H9 (cell line): Measurements from ENCODE around the gene FNDC8. TPM values are rescaled to one million over a fixed set of nuclear protein-coding genes. Genes with fewer than 3 reads are reported as not detected.

Experiments used
- DNase-seq: peaks from one replicate; pipeline ENCODE4 v3.0.0-alpha.2; 2017
- H2AFZ ChIP-seq: one replicate; pipeline ENCODE4 v1.6.1; 2013; ENCODE audit warnings: mild to moderate bottlenecking, low read length, control low read depth, moderate library complexity
- H2AK5ac ChIP-seq: 2 replicates; pipeline ENCODE4 v1.6.1; 2013; ENCODE audit warnings: low read length, control low read depth, mixed read lengths; ENCODE audit not compliant: insufficient read length
- H2BK120ac ChIP-seq: one replicate; pipeline ENCODE4 v1.6.1; 2013; ENCODE audit warnings: low read depth, mild to moderate bottlenecking, low read length, control low read depth, inconsistent platforms; ENCODE audit not compliant: poor library complexity, severe bottlenecking
- H2BK12ac ChIP-seq: 2 replicates; pipeline ENCODE4 v1.6.1; 2013; ENCODE audit warnings: low read length, control low read depth, mixed read lengths, low read depth; ENCODE audit not compliant: insufficient read length
- H2BK15ac ChIP-seq: 2 replicates; pipeline ENCODE4 v1.6.1; 2013; ENCODE audit warnings: low read depth, low read length, control low read depth
- H2BK20ac ChIP-seq: one replicate; pipeline ENCODE4 v1.6.1; 2013; ENCODE audit warnings: low read depth, mild to moderate bottlenecking, low read length, control low read depth, inconsistent platforms; ENCODE audit not compliant: poor library complexity, severe bottlenecking
- H2BK5ac ChIP-seq: 2 replicates; pipeline ENCODE4 v1.6.1; 2013; ENCODE audit warnings: low read length, control low read depth, mixed read lengths; ENCODE audit not compliant: insufficient read length
- H3K14ac ChIP-seq: 2 replicates; pipeline ENCODE4 v1.6.1; 2013; ENCODE audit warnings: low read length, control low read depth; ENCODE audit not compliant: insufficient read depth
- H3K18ac ChIP-seq: 2 replicates; pipeline ENCODE4 v1.6.1; 2013; ENCODE audit warnings: low read depth, mild to moderate bottlenecking, mixed read lengths, low read length, control low read depth; ENCODE audit not compliant: insufficient read length
- H3K23ac ChIP-seq: 2 replicates; pipeline ENCODE4 v1.6.1; 2013; ENCODE audit warnings: low read length, control low read depth, mixed read lengths, low read depth; ENCODE audit not compliant: insufficient read length
- H3K23me2 ChIP-seq: 2 replicates; pipeline ENCODE4 v1.6.1; 2013; ENCODE audit warnings: low read depth, mild to moderate bottlenecking, mixed read lengths, low read length, control low read depth; ENCODE audit not compliant: insufficient read length, poor library complexity, severe bottlenecking
- H3K27ac ChIP-seq: 2 replicates; pipeline ENCODE4 v1.5.1; 2013; ENCODE audit warnings: low read length, control low read depth, mixed read lengths, low read depth; ENCODE audit not compliant: insufficient read length
- H3K27me3 ChIP-seq: 2 replicates; pipeline ENCODE4 v1.6.1; 2013; ENCODE audit warnings: low read length, control low read depth, inconsistent platforms; ENCODE audit not compliant: insufficient read depth
- H3K4ac ChIP-seq: 2 replicates; pipeline ENCODE4 v1.6.1; 2013; ENCODE audit warnings: low read depth, mild to moderate bottlenecking, control low read depth, inconsistent platforms, low read length, moderate library complexity
- H3K4me1 ChIP-seq: 2 replicates; pipeline ENCODE4 v1.6.1; 2013; ENCODE audit warnings: low read length, control low read depth, inconsistent platforms; ENCODE audit not compliant: insufficient read depth
- H3K4me2 ChIP-seq: 2 replicates; pipeline ENCODE4 v1.6.1; 2013; ENCODE audit warnings: low read length, control low read depth, mixed read lengths; ENCODE audit not compliant: insufficient read length, insufficient read depth
- H3K56ac ChIP-seq: 2 replicates; pipeline ENCODE4 v1.6.1; 2013; ENCODE audit warnings: low read depth, mild to moderate bottlenecking, mixed read lengths, low read length, control low read depth; ENCODE audit not compliant: insufficient read length
- H3K79me1 ChIP-seq: 2 replicates; pipeline ENCODE4 v1.6.1; 2013; ENCODE audit warnings: low read depth, mild to moderate bottlenecking, moderate library complexity, low read length, control low read depth, inconsistent platforms; ENCODE audit not compliant: insufficient read depth, poor library complexity, severe bottlenecking
- H3K79me2 ChIP-seq: 2 replicates; pipeline ENCODE4 v1.6.1; 2013; ENCODE audit warnings: low read length, control low read depth, inconsistent platforms; ENCODE audit not compliant: insufficient read depth
- H3K9ac ChIP-seq: 2 replicates; pipeline ENCODE4 v1.6.1; 2013; ENCODE audit warnings: low read length, control low read depth, mixed read lengths; ENCODE audit not compliant: insufficient read length; ENCODE audit errors: extremely low read depth
- H3K9me3 ChIP-seq: one replicate; pipeline ENCODE4 v1.6.1; 2013; ENCODE audit warnings: low read depth, low read length, inconsistent platforms; ENCODE audit not compliant: control insufficient read depth
- H3T11ph ChIP-seq: one replicate; pipeline ENCODE4 v1.6.1; 2013; ENCODE audit warnings: mild to moderate bottlenecking, low read length, control low read depth, inconsistent platforms
- H4K20me1 ChIP-seq: one replicate; pipeline ENCODE4 v1.6.1; 2013; ENCODE audit not compliant: control insufficient read depth, insufficient read length, insufficient read depth
- H4K5ac ChIP-seq: 2 replicates; pipeline ENCODE4 v1.6.1; 2013; ENCODE audit warnings: low read depth, mild to moderate bottlenecking, mixed read lengths, low read length, control low read depth; ENCODE audit not compliant: insufficient read length
- H4K8ac ChIP-seq: replicated peaks from 2 replicates; pipeline ENCODE4 v1.6.1; 2013; ENCODE audit warnings: low read length, control low read depth, mixed read lengths, low read depth; ENCODE audit not compliant: insufficient read length
- H4K91ac ChIP-seq: 2 replicates; pipeline ENCODE4 v1.6.1; 2013; ENCODE audit warnings: low read depth, mild to moderate bottlenecking, moderate library complexity, mixed read lengths, low read length, control low read depth; ENCODE audit not compliant: insufficient read length
- H3K27ac Mint-ChIP-seq, 3 experiments: 2 replicates in 2 of 3; 3 replicates in 1 of 3; pipeline ENCODE4 v1.8.0; 2020 to 2021; ENCODE audit warnings: mixed read lengths in 3 of 3, mild to moderate bottlenecking in 1 of 3, moderate library complexity in 1 of 3
- H3K27me3 Mint-ChIP-seq: 2 replicates; pipeline ENCODE4 v1.8.0; 2021; ENCODE audit warnings: low read depth, mild to moderate bottlenecking, moderate library complexity, mixed read lengths
- H3K36me3 Mint-ChIP-seq, 3 experiments: 2 replicates in 2 of 3; 3 replicates in 1 of 3; pipeline ENCODE4 v1.8.0; 2020 to 2021; ENCODE audit warnings: low read depth in 3 of 3, mixed read lengths in 3 of 3; ENCODE audit not compliant: insufficient read depth in 1 of 3
- H3K4me1 Mint-ChIP-seq, 2 experiments: 2 replicates each; pipeline ENCODE4 v1.8.0; 2020; ENCODE audit warnings: mixed read lengths in 2 of 2
- H3K4me3 Mint-ChIP-seq, 2 experiments: 2 replicates in 1 of 2; 3 replicates in 1 of 2; pipeline ENCODE4 v1.8.0; 2020 to 2021; ENCODE audit warnings: mild to moderate bottlenecking in 2 of 2, mixed read lengths in 2 of 2, moderate library complexity in 1 of 2
- H3K9me3 Mint-ChIP-seq, 2 experiments: 2 replicates in 1 of 2; 3 replicates in 1 of 2; pipeline ENCODE4 v1.8.0; 2020; ENCODE audit warnings: mild to moderate bottlenecking in 2 of 2, mixed read lengths in 2 of 2, moderate library complexity in 1 of 2
- WGBS: extraction: QIAGEN DNeasy Blood & Tissue Kit; methylation state at CpG from one replicate; pipeline ENCODE4 v1.1.7; 2013; ENCODE audit warnings: missing lambda C conversion rate, low lambda C conversion rate, mixed read lengths; ENCODE audit not compliant: insufficient read length; ENCODE audit errors: extremely low coverage; 5-methylcytosine and 5-hydroxymethylcytosine counted together
- total RNA-seq: library from RNA; stranded (reverse); gene quantifications from 2 replicates; pipeline ENCODE4 v1.2.1, GENCODE V29; 2021
- TF ChIP-seq, protein P1 (sequence below): fragments of 200-600 bp; sonication (generic); conservative IDR thresholded peaks from 3 replicates; pipeline ENCODE4 v1.8.0; 2021; ENCODE audit warnings: antibody characterized with exemption, mild to moderate bottlenecking

FNDC8 gene
- total RNA-seq, 1 experiment from 2014 or later: not detected

DNA sequence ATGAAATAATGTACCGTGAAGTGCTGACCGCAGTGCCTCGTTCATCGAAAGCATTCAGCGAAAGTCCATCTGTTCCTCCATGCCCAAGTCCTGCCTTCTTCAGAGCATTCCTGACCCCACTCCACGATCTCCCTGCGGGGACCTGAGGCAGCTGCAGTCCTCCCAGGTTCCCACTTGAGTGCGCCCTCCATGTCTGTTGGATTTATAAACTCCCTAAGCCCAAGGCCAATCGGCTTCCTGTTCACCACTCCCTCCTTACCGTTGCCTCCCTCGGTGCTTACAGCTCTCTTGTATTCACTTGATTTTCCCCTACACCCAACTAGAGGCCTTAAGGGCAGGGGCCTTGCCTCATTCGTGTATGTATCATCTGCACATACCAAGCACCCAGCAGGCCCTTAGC, 4.6 kb upstream of the FNDC8 start:
- H2AK5ac ChIP-seq: no peak overlapping the region
- H3K27ac ChIP-seq: no peak overlapping the region
- H3K9me3 ChIP-seq: no peaks in the 10 kb centered on the region
- Mint-ChIP-seq H3K4me3 (peak overlapping the region in 1 of 2 experiments; percentile 33; a peak in 3 of 5 replicates), H3K4me1 (peaks cover 21 to 23% of the 10 kb centered on the region in 2 experiments), H3K27ac (peak overlapping the region in 2 of 3 experiments; percentile 67 to 86; a peak in 4 of 7 replicates), H3K9me3 (no peaks in the 10 kb centered on the region), H3K27me3 (peaks cover 16% of the 10 kb centered on the region), H3K36me3 (peaks cover 4 to 18% (median 6%) of the 10 kb centered on the region in 3 experiments)
- H2BK20ac ChIP-seq: no peak overlapping the region
- no peak overlapping the region for H3K56ac ChIP-seq
- no peaks in the 10 kb centered on the region for H3K27me3 ChIP-seq
- H2BK5ac ChIP-seq: no peak overlapping the region
- no peak overlapping the region for H3K9ac ChIP-seq
- H3K18ac ChIP-seq: no peak overlapping the region
- H2BK12ac ChIP-seq: no peak overlapping the region
- DNase-seq: peak; percentile 59
- H3K79me1 ChIP-seq: no peaks in the 10 kb centered on the region
- no peaks in the 10 kb centered on the region for H3K79me2 ChIP-seq
- H3K23ac ChIP-seq: no peak overlapping the region
- H3T11ph ChIP-seq: no peak overlapping the region
- no peak overlapping the region for H2BK120ac ChIP-seq
- no peak overlapping the region for H3K4ac ChIP-seq
- H3K14ac ChIP-seq: no peak overlapping the region
- H3K23me2 ChIP-seq: peaks cover 5% of the 10 kb centered on the region
- H4K8ac ChIP-seq: no peak overlapping the region
- no CpG with 5 or more reads among the region's 12 CpGs for WGBS
- no peak overlapping the region for H4K91ac ChIP-seq
- TF ChIP-seq, protein P1, sequence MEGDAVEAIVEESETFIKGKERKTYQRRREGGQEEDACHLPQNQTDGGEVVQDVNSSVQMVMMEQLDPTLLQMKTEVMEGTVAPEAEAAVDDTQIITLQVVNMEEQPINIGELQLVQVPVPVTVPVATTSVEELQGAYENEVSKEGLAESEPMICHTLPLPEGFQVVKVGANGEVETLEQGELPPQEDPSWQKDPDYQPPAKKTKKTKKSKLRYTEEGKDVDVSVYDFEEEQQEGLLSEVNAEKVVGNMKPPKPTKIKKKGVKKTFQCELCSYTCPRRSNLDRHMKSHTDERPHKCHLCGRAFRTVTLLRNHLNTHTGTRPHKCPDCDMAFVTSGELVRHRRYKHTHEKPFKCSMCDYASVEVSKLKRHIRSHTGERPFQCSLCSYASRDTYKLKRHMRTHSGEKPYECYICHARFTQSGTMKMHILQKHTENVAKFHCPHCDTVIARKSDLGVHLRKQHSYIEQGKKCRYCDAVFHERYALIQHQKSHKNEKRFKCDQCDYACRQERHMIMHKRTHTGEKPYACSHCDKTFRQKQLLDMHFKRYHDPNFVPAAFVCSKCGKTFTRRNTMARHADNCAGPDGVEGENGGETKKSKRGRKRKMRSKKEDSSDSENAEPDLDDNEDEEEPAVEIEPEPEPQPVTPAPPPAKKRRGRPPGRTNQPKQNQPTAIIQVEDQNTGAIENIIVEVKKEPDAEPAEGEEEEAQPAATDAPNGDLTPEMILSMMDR: peak; percentile 22; the same call in 1 of the 3 replicates
- H2AFZ ChIP-seq: no peak overlapping the region
- H4K5ac ChIP-seq: no peak overlapping the region
- H3K4me2 ChIP-seq: no peak overlapping the region
- H2BK15ac ChIP-seq: no peak overlapping the region
- H3K4me1 ChIP-seq: no peaks in the 10 kb centered on the region; the same call in 1 of the 2 replicates
- peaks cover 2% of the 10 kb centered on the region for H4K20me1 ChIP-seq
